Measurements from ENCODE around the gene ZNF764.
A peak's percentile ranks its signal among the peaks of the same experiment; 100 is the strongest.
"Not testable (repeated sequence)": the region's sequence is repeated elsewhere in the genome, so short reads cannot be mapped to it uniquely, and the experiment has no call there.

Gene ZNF764

DNA sequence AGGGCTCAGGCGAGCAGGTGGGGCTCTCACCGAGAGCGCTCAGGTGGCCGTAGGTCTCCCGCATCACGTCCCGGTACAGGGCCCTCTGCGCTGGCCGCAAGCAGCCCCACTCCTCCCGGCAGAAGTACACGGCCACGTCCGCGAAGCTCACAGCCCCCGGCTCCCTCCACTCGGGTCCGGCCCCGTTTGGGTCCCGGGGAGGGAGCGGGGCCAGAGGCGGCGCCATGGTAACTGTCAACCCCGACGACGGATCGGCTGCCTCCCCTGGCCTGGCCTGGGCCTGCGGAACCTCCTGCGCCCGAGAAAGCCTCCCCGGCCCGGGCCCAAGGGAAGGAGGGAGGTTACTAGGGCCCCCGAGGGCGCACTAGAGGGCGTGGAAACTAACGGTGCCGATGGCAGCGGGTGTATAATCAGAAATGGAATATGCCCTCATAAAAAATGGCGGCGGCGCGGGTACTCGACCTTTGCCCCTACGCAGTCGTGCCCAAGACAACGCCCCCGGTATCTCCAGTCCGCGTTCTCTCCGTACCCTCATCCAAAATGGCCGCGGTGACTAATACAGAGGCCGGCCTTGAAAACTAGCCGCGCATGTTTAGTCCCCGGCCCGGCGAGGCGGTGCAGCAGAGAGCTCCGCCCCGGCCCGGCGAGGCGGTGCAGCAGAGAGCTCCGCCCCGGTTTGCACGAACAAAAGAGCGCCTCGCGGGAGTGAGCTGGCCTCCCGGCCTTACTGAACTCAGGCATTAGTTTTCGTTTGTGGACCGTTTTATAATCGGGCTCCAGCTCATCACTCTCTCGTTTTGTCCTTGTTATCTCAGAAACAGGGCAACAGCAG lies at the start of gene ZNF764:
Gene ZNF764 (minus strand): TSS at position 418 of the 832 bp plus-strand sequence. CDS start 192 bp downstream, at position 226.
- DNase-seq: peak; percentile 99

- DNase-seq: no peak
These were observed 47.8 kb upstream of the ZNF764 start for GRCh38 chr16:30606004-30606403.

DNA sequence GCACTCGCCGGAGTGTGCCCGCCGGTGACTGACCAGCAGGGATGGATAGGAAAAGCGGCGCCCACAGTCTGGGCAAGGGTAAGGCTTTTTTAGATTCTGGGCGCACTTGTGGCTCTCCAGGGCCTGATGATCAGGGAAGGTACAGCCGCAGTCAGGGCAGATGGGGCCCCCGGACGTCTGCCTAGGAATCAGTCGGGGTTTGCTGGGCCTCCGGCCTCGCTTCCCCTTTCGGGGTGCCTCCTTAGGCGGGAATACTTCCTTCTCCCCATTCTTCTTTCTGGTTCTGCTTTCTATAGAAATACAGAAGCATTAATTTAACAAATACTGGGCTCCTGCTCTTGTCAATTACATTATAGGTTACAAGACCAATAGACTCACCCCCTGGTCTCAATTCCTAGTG lies 47.0 kb upstream of the ZNF764 start:
- DNase-seq: no peak

- DNase-seq: no peak
These were observed 46.3 kb upstream of the ZNF764 start for GRCh38 chr16:30604316-30604947.

DNA sequence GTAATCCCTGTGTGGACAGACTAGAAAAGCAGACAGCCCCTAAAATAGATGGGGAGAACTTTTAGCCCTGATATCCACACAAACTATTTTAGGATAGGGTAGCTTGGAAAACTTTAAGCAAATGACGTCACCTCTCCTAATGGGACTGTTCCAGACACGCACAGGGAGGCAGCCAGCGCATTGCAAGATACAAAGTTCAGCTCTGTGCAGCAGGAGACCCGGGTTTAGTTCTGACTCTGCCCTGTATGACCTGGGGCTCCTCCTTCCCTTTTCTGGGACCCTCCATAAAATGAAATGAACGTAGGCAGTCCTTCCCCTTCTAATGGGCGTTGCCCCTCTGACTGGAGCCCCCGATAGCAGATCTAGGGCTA lies 45.8 kb upstream of the ZNF764 start:
- DNase-seq: no peak

GRCh38 chr16:30602616-30603277 lies 44.6 kb upstream of the ZNF764 start:
- DNase-seq: no peak

GRCh38 chr16:30601966-30602365 lies 43.8 kb upstream of the ZNF764 start:
- no peak for DNase-seq

DNA sequence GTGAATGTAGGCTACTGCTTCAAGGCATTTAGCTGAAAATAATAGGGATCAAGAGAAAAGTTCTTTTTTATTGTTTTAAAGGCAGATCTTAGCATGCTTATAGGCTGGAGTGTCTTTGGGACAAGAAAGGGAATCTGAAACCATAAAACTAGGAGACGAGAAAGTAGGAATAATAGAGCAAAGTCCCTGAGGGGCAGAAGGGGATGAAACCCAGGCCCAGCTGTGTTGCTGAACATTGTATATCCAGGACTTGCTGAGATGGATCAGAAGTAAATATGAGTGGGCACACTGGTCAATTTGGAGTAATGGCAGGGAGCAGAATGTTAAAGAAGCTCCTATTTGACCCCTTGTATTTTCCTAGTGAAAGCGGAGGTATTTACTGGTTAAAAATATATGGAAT lies 42.8 kb upstream of the ZNF764 start:
- DNase-seq: no peak

DNA sequence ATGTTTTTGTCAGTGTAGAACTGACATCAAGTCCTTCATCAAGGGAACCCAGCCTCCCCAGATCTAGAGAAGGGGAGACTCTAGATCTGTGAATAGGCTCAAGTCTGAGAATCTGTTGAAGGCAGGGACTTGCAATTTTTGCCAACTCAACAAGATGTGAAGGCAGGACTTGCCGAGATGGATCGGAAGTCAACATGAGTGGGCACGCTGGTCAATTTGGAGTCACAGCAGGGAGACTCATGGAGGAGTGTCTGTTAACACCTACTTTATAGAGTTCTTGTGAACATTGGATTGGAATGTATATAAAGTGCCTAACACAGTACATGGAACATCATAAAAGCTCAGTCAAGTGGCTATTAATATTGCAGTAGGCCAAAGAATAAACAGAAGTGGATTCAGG lies 42.0 kb upstream of the ZNF764 start:
- DNase-seq: no peak

DNA sequence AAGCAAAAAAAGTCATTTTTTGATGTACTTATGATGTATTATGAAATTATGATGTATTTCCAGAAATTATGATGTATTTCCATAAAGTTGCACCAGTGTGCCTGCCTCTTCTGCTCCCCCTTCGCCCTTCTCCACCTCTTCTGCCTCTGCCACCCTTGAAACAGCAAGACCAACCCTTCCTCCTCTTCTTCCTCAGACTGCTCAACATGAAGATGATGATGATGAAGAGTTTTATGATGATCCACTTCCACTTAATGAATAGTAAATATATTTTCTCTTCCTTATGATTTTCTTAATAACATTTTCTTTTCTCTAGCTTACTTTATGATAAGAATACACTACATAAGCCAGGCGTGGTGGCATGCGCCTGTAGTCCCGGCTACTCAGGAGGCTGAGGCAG lies 34.7 kb upstream of the ZNF764 start:
- DNase-seq: no peak

- not testable (repeated sequence) for DNase-seq
These were observed 32.7 kb upstream of the ZNF764 start for GRCh38 chr16:30590869-30591268.

- not testable (repeated sequence) for DNase-seq
These were observed 31.4 kb upstream of the ZNF764 start for GRCh38 chr16:30589582-30589981.

DNA sequence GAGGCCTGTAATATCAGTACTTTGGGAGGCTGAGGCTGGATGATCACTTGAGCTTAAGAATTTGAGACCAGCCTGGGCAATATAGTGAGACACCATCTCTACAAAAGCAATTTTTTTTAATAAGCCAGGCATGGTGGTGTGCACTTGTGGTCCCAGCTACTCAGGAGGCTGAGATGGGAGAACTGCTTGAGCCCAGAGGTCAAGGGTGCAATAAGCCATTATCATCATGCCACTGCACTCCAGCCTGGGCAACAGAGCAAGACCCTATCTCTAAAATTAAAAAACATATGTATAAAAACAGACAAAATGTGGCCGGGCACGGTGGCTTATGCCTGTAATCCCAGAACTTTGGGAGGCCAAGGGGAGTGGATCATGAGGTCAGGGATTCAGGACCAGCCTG lies 30.5 kb upstream of the ZNF764 start:
- no peak for DNase-seq

GRCh38 chr16:30585400-30586191 lies 27.4 kb upstream of the ZNF764 start, which contains the start of gene ZNF785:
ZNF785 (minus strand) TSS chr16:30585697; CDS start chr16:30585611, 86 bp downstream.
- DNase-seq: peak; percentile 97

GRCh38 chr16:30585022-30585399 lies 26.8 kb upstream of the ZNF764 start:
- no peak for DNase-seq

DNA sequence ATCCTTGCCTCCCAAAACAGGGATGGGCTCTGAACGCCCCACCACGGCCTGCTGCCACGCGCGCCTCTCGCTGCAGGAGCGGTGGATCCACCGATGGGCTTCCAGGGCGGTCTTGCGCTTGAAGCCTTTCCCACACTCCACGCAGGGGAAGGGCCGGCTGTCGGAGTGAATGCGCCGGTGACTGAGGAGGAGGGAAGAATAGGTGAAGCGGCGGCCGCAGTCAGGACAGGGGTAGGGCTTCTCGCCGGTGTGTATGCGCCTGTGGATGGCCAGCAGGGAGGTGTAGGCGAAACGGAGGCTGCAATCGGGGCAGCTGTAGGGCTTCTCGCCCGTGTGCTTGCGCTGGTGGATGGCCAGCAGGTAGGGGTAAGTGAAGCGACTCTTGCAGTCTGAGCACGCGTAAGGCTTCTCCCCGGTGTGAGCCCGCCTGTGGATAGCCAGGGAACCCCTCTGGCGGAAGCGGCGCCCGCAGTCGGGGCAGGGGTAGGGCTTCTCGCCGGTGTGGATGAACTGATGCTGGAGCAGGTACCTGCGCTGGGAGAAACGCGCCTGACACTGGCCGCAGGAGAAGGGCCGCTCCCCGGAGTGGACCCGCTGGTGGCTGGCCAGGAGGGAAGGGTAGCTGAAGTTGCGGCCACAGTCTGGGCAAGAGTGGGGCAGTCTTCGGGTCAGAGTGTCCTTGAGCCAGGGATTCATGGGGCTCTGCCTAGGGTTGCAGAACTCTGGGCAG lies 24.6 kb upstream of the ZNF764 start:
- no peak for DNase-seq

DNA sequence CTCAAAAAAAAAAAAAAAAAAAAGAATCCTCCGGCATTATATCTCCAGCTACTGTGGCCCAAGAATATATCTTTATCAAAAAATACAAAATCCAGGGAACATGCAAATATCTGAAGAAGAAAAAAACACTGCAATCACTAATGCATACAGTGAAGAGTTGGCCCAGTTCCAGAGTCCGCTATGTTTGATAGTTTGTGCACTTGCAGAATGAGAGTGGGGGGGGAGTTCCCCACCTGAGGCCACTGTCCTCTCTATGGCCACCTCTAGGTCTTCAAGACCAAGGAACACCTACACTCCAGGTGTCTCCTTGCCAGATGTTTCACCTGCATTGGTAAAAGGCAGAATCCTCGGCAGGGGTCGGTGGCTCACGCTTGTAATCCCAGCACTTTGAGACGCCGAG lies 23.3 kb upstream of the ZNF764 start:
- DNase-seq: no peak

DNA sequence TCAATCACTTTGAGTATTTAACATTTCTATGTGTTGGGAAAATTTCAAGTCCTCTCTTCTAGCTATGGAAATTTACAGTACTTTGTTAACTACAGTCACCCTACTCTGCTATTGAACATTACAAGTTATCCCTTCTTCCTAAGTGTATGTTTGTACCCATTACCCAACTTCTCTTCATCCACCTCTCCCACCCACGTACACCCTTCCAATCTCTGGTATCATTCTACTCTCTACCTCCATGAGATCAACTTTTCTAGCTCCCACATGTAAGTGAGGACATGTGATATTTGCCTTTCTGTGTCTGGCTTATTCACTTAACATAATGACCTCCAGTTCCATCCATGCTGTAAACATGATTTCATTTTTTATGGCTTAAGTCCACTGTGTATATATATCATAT lies 16.5 kb upstream of the ZNF764 start:
- DNase-seq: no peak

DNA sequence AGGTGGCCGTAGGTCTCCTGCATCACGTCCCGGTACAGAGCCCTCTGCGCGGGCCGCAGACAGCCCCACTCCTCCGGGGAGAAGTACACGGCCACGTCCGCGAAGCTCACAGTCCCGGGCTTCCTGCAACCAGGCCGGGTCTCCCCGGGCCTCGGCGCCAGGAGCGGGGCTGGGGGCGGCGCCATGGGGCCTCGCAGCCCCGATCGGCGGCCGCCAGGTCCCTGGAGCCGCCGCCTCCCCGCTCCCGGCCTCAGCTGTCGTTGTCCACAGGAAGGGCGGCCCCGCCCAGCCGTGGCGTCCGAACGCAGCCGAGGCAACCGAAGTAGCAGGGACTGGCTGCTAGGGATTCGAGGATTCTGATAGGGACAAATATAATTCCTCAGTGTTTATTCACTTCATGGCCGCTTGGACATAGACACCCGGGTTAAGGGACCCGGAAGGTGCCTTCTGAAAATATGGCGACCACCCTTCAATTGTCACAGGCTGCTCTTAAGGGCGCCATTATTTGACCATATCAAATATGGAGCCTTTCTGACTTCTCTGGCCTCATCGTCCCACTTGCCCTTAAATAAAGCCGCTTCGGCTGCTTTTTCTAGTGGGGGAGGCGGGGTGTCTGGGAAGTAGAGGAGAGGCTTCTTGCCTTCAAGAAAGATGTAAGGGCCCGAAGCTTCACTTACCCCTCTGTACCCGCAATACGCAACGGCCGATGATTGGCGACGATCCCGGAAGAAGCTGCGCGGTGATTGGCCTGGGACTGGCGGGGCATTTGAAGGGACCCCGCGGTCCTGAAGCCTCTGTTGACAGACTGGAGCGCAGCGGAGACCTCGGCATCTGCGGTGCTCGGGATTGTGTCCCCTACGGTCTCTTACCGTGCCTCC lies 13.5 kb upstream of the ZNF764 start, which contains the start of gene ZNF688:
Gene ZNF688 (minus strand): TSS at position 270 of the 878 bp plus-strand sequence. CDS start 85 bp downstream, at position 185.
- peak; percentile 99 for DNase-seq

DNA sequence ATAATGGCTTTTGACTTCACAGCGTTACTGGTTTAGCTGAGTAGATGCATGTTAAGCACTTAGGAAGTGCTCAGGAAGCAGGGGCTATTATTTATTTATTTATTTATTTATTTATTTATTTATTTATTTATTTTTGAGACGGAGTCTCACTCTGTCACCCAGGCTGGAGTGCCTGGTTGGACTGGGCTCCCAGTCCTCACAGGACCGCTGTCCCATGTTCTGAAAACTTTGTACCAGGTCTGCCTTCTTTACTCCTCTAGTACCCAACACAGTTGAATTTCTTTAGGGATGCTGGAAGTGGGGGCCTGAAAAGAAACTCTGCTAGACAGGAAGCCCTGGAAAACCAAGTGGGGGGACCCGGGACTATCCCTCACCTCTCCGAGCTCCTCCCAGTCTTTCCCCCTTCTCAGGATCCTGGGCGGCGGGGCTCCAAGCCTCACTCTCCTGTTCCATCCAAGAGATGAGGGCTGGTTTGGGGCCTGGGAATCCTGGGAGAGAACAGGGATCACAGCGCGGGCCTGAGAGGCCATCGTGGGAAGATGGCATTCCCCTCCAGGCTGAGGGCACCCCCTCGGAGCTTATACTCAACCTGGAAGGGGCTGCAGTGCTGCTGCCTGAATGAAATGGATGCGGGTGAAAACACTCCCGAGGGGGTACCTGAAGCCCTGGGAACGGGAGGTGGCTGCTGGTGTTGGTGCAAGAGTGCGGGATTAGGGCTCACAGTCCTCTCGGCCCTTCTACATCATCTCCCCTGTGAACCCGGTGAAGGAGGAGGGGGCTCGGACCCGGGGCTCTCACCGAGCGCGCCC lies 12.7 kb upstream of the ZNF764 start:
- DNase-seq: no peak

Data from CD4-positive, alpha-beta T cell treated with Interleukin-10 for 1 hour (primary cell).